GM21619 (cell line): ENCODE results near the gene SIRT6.
"Not testable (repeated sequence)": the region's sequence is repeated elsewhere in the genome, so short reads cannot be mapped to it uniquely, and the experiment has no call there.

Source experiments
- ATAC-seq: cut with Tn5 transposase; IDR thresholded peaks from one replicate; pipeline ENCODE4 v1.9.1; 2021; ENCODE audit not compliant: unreplicated experiment

The SIRT6 gene

DNA sequence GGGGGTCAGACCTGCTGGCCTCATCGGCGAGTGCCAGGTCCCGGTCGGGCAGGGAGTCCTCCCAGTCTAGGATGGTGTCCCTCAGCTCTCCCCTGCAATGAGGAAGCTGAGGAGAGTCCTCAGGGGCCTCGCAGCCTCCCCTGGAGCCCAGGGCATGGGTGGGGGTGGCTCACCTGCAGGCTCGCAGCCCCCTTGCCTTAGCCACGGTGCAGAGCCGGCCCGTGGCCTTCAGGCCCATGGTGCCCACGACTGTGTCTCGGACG is 6.8 kb downstream of the SIRT6 start:
- no peak for ATAC-seq

GRCh38 chr19:4174895-4175668 is 7.3 kb downstream of the SIRT6 start:
- no peak for ATAC-seq

GRCh38 chr19:4174213-4174894 is 8.0 kb downstream of the SIRT6 start:
- no peak for ATAC-seq

DNA sequence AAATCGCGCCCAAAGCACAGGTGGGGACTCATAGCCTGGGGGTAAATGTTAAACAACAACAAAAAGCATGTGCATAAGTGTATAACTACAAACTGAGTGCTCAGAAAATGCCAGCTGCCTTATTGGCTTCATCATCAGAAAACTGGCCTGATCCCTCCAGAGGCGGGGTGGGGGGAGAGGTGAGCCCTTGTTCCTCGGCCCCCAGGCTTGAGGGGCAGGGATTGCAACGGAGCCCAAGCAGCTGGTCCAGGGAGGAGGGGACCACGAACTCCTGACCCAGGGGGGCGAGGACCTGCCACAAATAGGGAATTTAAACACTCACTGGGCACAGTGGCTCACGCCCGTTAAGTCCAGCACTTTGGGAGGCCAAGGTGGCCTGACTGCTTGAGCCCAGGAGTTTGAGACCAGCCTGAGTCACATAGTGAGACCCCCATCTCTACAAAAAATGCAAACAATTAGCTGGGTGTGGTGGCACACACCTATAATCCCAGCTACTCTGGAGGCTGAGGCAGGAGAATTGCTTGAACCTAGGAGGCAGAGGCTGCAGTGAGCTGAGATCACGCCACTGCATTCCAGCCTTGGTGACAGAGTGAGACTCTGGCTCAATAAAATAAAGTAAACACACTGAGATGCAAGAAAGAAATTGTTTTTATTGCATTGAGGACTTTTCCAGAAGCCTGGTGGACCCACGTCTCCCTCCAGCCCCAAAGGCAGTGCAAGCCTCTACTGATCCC is 8.7 kb downstream of the SIRT6 start:
- ATAC-seq, result no peak

DNA sequence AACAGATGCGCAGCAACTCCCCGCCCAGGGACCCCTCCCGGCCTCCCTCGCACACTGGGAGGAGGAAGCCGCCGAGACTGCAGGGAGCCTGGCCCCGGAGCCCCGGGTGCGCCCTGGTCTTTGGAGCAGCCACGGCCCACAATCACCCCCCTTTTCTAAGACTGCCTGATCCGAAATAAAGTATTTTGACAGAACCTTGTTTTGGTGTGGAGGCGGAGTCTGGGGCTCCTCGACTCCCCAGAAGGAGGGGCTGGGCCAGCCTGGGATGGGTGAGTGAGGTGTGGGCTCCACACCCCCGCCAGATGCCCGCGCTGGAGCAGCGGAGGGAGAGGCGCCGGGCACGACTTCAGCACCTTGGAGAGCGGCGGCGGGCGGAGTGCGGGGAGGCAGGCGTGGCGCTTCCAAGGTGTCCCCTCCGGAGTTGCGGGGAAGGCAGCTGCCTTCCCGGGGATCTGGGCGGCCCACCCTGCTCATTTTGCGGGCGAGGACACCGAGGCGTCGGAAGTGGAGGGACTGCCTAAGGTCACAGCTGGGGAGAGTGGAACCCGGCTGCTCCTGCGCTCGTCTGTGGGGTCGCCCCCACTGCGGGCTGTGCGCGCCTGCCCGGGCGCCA is 9.4 kb downstream of the SIRT6 start:
- ATAC-seq, result no peak

DNA sequence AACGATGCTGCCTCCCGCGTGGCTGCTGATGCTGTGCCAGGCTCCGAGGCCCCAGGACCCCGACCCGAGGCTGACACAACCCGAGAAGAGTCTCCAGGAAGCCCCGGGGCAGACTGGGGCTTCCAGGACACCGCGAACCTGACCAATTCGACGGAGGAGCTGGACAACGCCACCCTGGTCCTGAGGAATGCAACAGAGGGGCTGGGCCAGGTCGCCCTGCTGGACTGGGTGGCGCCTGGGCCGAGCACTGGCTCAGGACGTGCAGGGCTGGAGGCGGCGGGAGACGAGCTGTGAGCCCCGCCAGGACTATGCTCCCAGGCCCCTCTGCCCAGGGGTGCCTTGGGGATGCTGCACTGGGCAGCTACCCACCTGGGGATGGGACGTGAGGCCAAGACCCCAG is 10.7 kb downstream of the SIRT6 start:
- ATAC-seq, result no peak

GRCh38 chr19:4164262-4164661 is 18.1 kb downstream of the SIRT6 start:
- ATAC-seq, result no peak

GRCh38 chr19:4161415-4162077 is 20.8 kb downstream of the SIRT6 start:
- no peak for ATAC-seq

GRCh38 chr19:4157971-4158370 is 24.4 kb downstream of the SIRT6 start:
- ATAC-seq, result not testable (repeated sequence)

GRCh38 chr19:4157164-4157563 is 25.2 kb downstream of the SIRT6 start:
- no peak for ATAC-seq

DNA sequence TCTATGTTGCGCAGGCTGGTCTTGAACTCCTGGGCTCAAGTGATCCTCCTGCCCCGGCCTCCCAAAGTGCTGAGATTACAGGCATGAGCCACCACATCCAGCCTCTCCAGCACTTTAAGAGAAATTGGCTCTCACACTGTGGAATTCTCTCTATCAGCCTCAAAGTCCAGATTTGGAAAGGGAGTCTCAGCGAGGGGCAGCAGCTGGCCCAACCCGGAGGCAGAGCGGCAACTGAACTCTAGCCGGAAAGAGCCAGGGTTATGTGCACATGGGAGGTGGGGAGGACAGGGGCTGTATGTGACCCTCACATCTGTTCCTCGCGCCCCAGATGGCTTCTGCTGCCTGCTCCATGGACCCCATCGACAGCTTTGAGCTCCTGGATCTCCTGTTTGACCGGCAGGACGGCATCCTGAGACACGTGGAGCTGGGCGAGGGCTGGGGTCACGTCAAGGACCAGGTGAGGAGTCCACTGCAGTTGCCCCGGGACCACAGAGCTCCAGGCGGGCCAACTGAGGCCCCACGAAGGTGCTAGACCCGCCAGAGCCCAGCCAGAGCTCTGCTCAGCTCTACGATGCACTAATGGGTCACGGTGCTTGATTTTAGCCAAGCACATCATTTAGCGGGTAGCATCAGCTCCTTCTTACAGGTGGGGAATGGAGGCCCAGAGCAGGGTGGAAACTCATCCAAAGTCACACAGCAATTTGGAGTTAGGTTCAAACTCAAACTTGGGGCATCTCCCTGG is 27.6 kb downstream of the SIRT6 start:
- no peak for ATAC-seq

DNA sequence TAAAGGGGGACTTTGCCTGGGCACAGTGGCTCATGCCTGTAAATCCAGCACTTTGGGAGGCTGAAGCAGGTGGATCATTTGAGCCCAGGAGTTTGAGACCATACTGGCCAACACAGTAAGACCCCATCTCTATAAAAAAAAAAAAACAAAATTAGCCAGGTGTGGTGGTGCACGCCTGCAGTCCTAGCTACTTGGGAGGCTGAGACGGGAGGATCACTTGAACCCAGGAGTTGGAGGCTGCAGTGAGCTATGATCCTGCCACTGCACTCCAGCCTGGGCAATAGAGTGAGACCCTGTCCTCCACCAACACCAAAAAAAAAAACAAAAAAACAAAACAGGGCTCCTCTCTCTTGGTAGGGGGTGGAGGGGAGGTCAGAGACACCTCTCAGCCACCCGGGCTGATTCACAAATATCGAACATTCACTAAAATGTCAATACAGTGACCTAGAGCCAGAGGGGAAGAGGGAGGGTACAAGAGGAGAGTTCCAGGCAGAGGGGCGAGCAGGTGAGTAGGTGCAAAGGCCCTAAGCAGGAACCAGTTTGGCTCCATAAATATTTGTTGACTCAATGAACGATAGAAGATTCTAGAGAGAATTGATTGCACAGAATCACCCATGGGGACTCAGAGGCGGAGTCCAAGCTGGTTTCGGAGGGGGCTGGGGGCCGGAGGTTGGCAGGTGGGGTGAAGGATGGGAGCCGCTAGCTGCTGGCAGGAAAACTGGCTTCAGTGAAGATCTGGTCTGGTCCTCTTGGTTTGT is 29.9 kb downstream of the SIRT6 start:
- ATAC-seq, result no peak

- no peak for ATAC-seq
These were observed 30.7 kb downstream of the SIRT6 start for GRCh38 chr19:4151623-4152022.

DNA sequence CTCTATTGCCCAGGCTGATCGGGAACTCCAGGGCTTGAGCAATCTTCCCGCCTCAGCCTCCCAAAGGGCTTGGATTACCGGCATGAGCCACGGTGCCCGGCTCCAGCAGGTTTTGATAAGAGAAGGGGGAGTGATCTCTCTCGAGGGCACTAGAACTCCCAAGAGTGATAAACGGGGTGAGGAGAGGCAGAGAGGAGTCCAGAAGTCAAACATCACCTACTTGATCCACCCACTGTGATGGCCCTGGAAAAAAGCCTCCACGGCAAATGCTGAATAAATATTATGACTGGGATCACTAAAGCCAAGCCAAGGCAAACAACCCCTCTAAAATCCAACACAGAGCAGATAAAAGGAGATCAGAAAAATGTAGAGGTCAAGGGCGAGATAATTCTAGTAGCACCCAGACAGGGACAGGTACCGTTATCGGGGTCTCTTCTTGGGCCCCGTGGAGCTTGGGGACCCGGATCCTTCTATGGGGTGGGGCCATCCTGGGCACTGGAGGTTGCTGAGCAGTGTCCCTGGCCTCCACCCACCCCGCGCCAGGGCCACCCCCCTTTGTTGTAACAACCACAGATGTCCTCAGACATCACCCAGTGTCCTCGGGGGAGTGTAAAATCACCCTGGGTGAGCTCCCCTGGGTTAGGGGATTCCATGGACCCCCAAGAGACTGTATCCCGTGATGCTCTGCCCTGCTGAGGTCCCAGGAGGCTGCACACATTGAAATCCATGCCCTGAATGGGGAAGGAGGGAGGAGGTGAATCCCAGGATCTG is 32.7 kb downstream of the SIRT6 start:
- ATAC-seq, result no peak

DNA sequence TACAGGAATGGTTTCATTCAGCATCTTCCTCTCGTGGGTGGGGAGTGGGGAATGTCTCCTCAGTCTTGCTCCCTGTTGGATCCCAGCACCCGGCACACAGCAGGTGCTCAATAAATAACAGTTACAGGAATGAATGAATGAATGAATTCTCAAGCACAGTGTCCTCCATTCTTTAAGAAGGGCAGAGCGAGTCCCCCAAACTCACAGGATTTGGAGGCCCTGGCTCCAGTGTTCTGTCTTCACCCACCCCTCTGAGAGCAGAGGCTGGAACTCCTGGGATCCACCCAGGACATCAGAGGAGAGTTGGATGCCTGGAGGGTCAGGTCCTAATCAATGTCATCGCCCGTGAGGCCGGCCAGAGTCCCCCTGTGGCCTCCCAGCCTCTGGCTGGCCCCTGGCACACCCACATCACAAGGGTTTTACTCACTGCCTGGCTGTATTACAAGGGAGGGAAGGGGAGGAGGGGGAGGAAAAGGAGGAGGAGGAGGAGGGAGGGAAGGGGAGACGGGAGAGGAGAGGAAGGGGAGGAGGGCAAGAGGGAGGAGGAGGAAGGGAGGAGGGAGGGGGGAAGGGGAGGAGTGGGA is 37.6 kb downstream of the SIRT6 start:
- no peak for ATAC-seq

GRCh38 chr19:4142916-4143315 is 39.4 kb downstream of the SIRT6 start:
- not testable (repeated sequence) for ATAC-seq

DNA sequence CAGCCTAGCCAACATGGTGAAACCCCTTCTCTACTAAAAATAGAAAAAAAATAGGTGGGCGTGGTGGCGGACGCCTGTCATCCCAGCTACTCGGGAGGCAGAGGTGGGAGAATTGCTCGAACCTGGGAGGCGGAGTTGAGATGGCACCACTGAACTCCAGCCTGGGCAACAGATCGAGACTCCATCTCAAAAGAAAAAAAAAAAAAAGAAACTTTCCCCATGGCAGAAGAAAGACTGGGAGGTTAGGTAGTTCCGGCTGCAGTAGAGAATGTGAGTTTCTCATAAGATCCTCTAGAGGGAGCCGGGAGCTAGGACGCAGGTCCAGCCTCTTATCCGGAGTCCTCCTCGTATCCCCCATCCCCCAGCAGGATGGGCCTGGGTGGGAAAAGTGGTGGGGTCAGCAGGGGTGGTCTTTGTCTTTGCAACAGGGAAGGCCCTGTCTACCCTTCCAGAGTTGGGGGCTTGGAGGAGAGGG is 42.1 kb downstream of the SIRT6 start:
- no peak for ATAC-seq

DNA sequence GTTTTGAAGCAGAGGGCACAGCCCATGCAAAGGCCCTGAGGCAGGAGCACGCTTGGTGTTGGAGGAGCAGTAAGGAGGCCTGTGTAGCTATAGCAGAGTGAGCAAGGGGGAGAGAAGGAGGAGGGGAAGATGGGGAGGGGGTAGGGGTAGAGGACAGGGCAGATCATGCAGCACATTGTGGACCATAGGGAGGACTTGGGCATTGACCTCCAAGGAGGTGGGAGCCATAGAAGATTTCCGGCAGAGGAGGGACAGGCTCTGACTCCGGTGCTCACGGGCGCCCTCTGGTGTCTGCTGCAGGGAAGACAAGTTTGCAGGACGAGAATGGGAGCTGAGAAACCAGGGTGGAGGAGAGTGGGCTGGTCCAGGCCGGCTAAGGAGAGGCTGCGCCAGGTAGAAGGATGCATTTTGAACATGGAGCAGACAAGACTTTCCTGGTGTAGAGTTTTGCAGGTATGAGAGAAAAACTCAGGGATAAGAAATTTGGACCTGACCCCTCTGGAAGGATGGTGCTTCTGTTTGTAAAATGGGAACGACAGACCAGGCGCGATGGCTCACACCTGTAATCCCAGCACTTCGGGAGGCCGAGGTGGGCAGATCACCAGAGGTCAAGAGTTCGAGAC is 42.6 kb downstream of the SIRT6 start:
- ATAC-seq, result no peak
